Nephron (organoid): ENCODE data around the gene SHB.

Experiments
- H3K27ac Mint-ChIP-seq, 3 experiments: 2 replicates each; pipeline ENCODE4 v1.8.0; 2020; ENCODE audit warnings: mixed read lengths in 3 of 3, mild to moderate bottlenecking in 2 of 3, moderate library complexity in 1 of 3
- H3K27me3 Mint-ChIP-seq: 2 replicates; pipeline ENCODE4 v1.8.0; 2021; ENCODE audit warnings: low read depth, mild to moderate bottlenecking, moderate library complexity, mixed read lengths
- H3K36me3 Mint-ChIP-seq: 2 replicates; pipeline ENCODE4 v1.8.0; 2020; ENCODE audit warnings: low read depth, mixed read lengths
- H3K4me1 Mint-ChIP-seq: 2 replicates; pipeline ENCODE4 v1.8.0; 2020; ENCODE audit warnings: mixed read lengths
- H3K4me3 Mint-ChIP-seq, 3 experiments: 2 replicates each; pipeline ENCODE4 v1.8.0; 2020; ENCODE audit warnings: mild to moderate bottlenecking in 3 of 3, mixed read lengths in 3 of 3, moderate library complexity in 2 of 3
- H3K9me3 Mint-ChIP-seq: 2 replicates; pipeline ENCODE4 v1.8.0; 2020; ENCODE audit warnings: mixed read lengths
- CTCF ChIP-seq, 3 experiments: fragments of 200-600 bp; sonication (generic); IDR thresholded peaks; one replicate each; pipeline ENCODE4 v1.5.0; 2021; ENCODE audit warnings: antibody characterized with exemption in 3 of 3; ENCODE audit not compliant: unreplicated experiment in 3 of 3

SHB gene

GRCh38 chr9:37870799-37871176, 198.2 kb downstream of the SHB start:
- Mint-ChIP-seq H3K36me3 (peaks cover 8% of the 10 kb centered on the region), H3K4me3 (no peak overlapping the region), H3K9me3 (no peaks in the 10 kb centered on the region), H3K27me3 (no peaks in the 10 kb centered on the region), H3K4me1 (no peaks in the 10 kb centered on the region), H3K27ac (no peak overlapping the region)
- TF ChIP-seq CTCF (IDR thresholded peaks at IDR 0.05; ENCODE audit: unreplicated experiment in 3 of 3), result no peak

DNA sequence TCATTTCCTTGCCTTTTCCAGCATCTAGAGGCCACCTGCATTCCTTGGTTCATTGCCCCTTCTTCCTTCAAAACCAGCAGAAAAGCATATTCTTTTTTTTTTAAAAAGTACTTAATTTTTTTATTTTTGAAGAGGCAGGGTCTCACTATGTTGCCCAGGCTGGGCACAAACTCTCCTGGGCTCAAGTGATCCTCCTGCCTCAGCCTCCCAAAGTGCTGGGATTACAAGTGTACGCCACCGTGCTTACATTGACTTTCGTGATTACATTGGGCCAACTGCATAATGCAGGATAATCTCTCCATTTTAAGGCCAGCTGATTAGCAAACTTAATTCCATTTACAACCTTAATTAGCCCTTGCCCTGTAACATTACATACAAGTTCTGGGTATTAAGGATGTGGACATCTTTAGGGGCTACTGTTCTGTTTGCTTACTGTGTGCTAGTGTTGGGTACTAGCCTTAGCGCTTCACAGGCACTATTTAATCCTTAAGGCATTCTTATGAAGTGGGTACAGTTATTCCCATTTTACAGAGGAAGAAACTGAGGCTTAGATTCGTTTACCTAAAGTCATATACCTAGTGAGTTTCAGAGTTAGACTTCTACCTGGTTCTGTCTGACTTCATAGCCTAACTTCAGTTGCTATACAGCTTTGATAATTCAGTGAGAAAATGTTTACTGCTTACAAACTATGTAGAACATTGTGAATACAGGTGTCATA, 198.8 kb downstream of the SHB start:
- no peak for TF ChIP-seq CTCF (IDR thresholded peaks at IDR 0.05; ENCODE audit: unreplicated experiment in 3 of 3)
- H3K27me3 Mint-ChIP-seq, result no peaks in the 10 kb centered on the region
- H3K36me3 Mint-ChIP-seq, result peaks cover 4% of the 10 kb centered on the region
- no peak overlapping the region for H3K27ac Mint-ChIP-seq
- no peaks in the 10 kb centered on the region for H3K4me1 Mint-ChIP-seq
- no peaks in the 10 kb centered on the region for H3K9me3 Mint-ChIP-seq
- no peak overlapping the region for H3K4me3 Mint-ChIP-seq
